Glutamatergic neuron (in vitro differentiated cells): Measurements from ENCODE around the gene SLC12A4. TPM values are rescaled to one million over a fixed set of nuclear protein-coding genes. Genes with fewer than 3 reads are reported as not detected.

Experiments used
- DNase-seq: peaks from one replicate; pipeline ENCODE4 v3.0.0; 2022
- H3K27ac Mint-ChIP-seq: one replicate; pipeline ENCODE4 v1.8.0; 2020; ENCODE audit warnings: mild to moderate bottlenecking, mixed read lengths, inconsistent platforms; ENCODE audit not compliant: unreplicated experiment
- H3K27me3 Mint-ChIP-seq: one replicate; pipeline ENCODE4 v1.8.0; 2020; ENCODE audit warnings: mild to moderate bottlenecking, moderate library complexity, mixed read lengths, inconsistent platforms; ENCODE audit not compliant: unreplicated experiment
- H3K36me3 Mint-ChIP-seq: one replicate; pipeline ENCODE4 v1.8.0; 2020; ENCODE audit warnings: mild to moderate bottlenecking, mixed read lengths, inconsistent platforms; ENCODE audit not compliant: unreplicated experiment
- H3K4me1 Mint-ChIP-seq: one replicate; pipeline ENCODE4 v1.8.0; 2020; ENCODE audit warnings: mild to moderate bottlenecking, low read depth, mixed read lengths, inconsistent platforms; ENCODE audit not compliant: unreplicated experiment
- H3K4me3 Mint-ChIP-seq: one replicate; pipeline ENCODE4 v1.8.0; 2020; ENCODE audit warnings: mild to moderate bottlenecking, mixed read lengths, inconsistent platforms; ENCODE audit not compliant: unreplicated experiment
- H3K9me3 Mint-ChIP-seq: one replicate; pipeline ENCODE4 v1.8.0; 2020; ENCODE audit warnings: mild to moderate bottlenecking, moderate library complexity, mixed read lengths, inconsistent platforms; ENCODE audit not compliant: unreplicated experiment
- CTCF ChIP-seq: fragments of 200-600 bp; sonication (generic); IDR thresholded peaks from one replicate; pipeline ENCODE4 v1.5.0; 2021; ENCODE audit not compliant: partially characterized antibody, unreplicated experiment
- total RNA-seq: library from RNA; stranded (reverse); fragmentation: NEBNext Ultra II Directional; extraction: Animal tissue kit (Norgen Biotek cat#: 25700); gene quantifications from one replicate; pipeline ENCODE4 v1.2.1, GENCODE V29; 2021; ENCODE audit not compliant: unreplicated experiment

Gene SLC12A4
- total RNA-seq, 1 donor from 2014 or later, result 19.9 TPM

DNA sequence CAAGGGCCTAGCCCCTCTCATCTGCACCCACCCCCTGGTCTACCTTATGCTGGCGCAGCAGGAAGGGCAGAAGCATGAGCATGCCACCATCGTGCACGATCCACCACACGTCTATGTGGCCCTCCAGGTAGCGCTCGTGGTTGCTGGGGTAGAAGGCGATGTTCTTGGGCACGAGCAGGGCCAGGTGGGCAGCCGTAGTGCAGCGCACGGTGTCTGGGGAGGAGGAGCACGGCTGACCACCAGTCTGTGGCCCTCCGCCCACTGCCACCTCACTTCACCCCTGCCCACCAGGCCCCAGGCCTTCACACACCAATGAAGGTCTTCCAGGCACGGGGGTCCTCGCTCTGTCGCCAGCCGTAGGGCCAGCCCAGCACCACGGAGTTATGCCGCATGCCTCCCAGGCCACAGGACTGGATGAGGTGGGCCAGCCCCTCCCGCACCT lies 22.3 kb downstream of the SLC12A4 start:
- no peak for TF ChIP-seq CTCF
- H3K9me3 Mint-ChIP-seq, result no peaks in the 10 kb centered on the region
- H3K36me3 Mint-ChIP-seq, result no peaks in the 10 kb centered on the region
- peaks cover 6% of the 10 kb centered on the region for H3K27me3 Mint-ChIP-seq
- H3K27ac Mint-ChIP-seq, result no peak overlapping the region
- DNase-seq, result no peak
- H3K4me1 Mint-ChIP-seq, result no peaks in the 10 kb centered on the region
- no peak overlapping the region for H3K4me3 Mint-ChIP-seq

DNA sequence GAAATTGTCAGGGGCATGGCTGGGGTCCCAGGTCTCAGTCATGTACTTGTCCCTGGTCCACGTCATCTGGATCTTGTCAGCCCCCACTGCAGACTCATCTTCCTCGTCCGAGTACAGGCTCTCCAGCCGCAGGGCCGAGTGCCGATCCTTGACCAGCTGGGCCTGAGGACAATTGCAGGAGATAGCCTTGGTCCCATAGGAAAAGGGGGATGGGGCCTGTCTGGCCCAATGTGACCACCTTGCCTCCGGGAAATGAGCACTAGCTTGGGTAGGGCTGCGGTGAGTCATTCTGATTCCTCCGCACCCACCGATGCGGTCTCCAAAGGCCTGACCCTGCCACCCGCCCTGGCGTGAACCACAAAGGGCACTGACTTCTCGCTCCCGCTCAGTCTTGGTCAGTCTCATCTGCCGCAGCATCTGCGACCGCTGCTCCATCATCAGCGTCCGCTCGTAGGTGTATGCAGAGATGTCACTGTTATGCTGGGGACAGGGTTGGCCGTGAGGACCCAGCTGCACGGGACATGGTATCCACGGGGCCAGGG lies 23.0 kb downstream of the SLC12A4 start:
- H3K36me3 Mint-ChIP-seq, result no peaks in the 10 kb centered on the region
- no peaks in the 10 kb centered on the region for H3K9me3 Mint-ChIP-seq
- peaks cover 6% of the 10 kb centered on the region for H3K27me3 Mint-ChIP-seq
- H3K27ac Mint-ChIP-seq, result no peak overlapping the region
- no peak for DNase-seq
- no peak for TF ChIP-seq CTCF
- H3K4me1 Mint-ChIP-seq, result no peaks in the 10 kb centered on the region
- H3K4me3 Mint-ChIP-seq, result no peak overlapping the region

- Mint-ChIP-seq H3K4me1 (no peaks in the 10 kb centered on the region), H3K36me3 (no peaks in the 10 kb centered on the region), H3K9me3 (no peaks in the 10 kb centered on the region), H3K27me3 (peaks cover 6% of the 10 kb centered on the region), H3K4me3 (no peak overlapping the region), H3K27ac (no peak overlapping the region)
- no peak for DNase-seq
- TF ChIP-seq CTCF, result no peak
Measured at GRCh38 chr16:67944690-67945391, 23.6 kb downstream of the SLC12A4 start.

- no peak within 1 kb of the TSS for H3K27ac Mint-ChIP-seq
- H3K27me3 Mint-ChIP-seq, result peaks cover 6% of the 10 kb centered on the region
- DNase-seq, result no peak
- no peaks in the 10 kb centered on the region for H3K9me3 Mint-ChIP-seq
- no peaks in the 10 kb centered on the region for H3K4me1 Mint-ChIP-seq
- H3K36me3 Mint-ChIP-seq, result no peaks in the 10 kb centered on the region
- H3K4me3 Mint-ChIP-seq, result no peak within 1 kb of the TSS
- TF ChIP-seq CTCF, result no peak
Measured at GRCh38 chr16:67943619-67944504, 24.6 kb downstream of the SLC12A4 start, which contains the start of gene LCAT. LCAT (minus strand) TSS chr16:67944120; CDS start chr16:67944101, 19 bp downstream.
